Neuron (in vitro differentiated cells): ENCODE measurements around the gene CDK2AP2.
"Not testable (repeated sequence)": the region's sequence is repeated elsewhere in the genome, so short reads cannot be mapped to it uniquely, and the experiment has no call there.

ENCODE experiments used
- H2AFZ ChIP-seq: one replicate; pipeline ENCODE4 v1.6.1; 2013; ENCODE audit warnings: low read depth, mild to moderate bottlenecking, inconsistent platforms, low read length, moderate library complexity
- H3K27me3 ChIP-seq: one replicate; pipeline ENCODE4 v1.6.1; 2013; ENCODE audit warnings: low read length; ENCODE audit not compliant: insufficient read depth
- H3K36me3 ChIP-seq: one replicate; pipeline ENCODE4 v1.6.1; 2013; ENCODE audit warnings: low read length; ENCODE audit not compliant: insufficient read depth
- H3K4me1 ChIP-seq: one replicate; pipeline ENCODE4 v1.6.1; 2013; ENCODE audit warnings: low read length; ENCODE audit not compliant: insufficient read depth
- H3K4me3 ChIP-seq: 2 replicates; pipeline ENCODE4 v1.5.1; 2013; ENCODE audit warnings: mild to moderate bottlenecking, low read length, moderate library complexity
- H3K9me3 ChIP-seq: one replicate; pipeline ENCODE4 v1.6.1; 2013; ENCODE audit warnings: low read length

CDK2AP2 gene

DNA sequence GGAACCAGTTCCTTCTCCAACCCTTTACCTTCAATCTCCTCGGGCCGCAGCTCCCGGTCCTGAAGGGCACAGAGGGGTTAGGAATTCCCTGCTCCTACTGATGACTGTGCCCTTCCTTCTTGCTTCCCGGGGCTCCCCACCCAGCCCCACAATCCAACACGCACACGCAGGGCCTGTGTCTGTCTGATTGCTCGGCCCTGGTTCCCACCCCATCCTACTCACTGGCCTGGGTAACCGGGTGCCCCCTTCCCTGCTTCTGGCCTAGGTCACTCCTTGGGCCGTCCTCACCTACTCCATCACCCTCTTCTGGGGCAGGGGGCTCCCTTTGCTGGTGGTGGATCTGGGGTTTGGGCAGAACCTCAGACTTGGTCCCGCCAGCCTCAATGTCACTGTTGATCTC lies 14.0 kb upstream of the CDK2AP2 start:
- Histone ChIP-seq H3K9me3 (peaks cover 2% of the 10 kb centered on the region), H3K4me3 (no peak overlapping the region), H3K36me3 (no peaks in the 10 kb centered on the region), H3K27me3 (peaks cover 7% of the 10 kb centered on the region), H2AFZ (no peak overlapping the region), H3K4me1 (peaks cover 18% of the 10 kb centered on the region)

DNA sequence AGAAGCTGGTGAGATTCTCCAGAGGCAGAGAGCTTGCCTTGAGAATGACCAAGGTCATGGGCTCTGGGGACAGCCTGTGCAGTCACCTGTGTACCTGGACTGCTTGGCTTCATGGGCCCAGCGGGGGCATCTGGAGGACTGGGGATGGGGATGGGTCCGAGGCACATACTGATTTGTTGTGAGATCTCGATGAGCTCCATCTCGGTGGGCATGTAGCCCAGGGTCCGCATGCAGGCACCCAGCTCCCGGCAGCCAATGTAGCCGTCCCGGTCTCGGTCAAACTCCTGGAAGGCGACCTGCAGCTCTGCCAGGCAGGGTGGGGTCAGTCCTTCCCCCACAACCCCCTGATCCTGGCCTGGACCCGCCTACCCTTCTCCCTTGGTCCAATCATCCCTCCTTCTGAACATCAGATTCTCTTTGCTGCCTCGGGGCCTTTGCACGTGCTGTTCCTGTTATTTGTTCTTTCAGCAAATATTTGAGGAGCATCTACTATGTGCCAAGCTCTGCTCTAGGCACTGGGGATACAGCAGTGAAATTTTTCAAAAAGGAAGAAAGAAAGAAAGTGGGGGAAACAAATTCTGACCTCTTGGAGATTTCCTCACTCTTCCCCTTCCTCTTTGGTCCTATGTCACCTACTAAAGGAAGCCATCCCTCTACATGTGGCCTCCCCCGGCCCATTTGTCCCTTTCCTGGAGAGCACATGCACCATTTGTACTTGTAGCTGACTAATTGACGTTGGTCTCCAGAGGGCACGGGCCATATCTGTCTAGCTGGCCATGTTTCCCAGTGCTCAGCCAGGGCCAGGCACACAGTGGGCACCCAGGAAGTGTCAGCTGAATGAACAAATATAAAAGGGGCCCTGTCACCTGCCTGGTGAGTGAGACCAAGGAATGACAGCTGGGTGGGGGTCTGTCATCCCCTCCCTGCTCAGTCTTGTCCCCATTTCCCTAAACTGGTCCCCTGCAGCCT lies 13.2 kb upstream of the CDK2AP2 start:
- H3K9me3 ChIP-seq, result no peaks in the 10 kb centered on the region
- peaks cover 18% of the 10 kb centered on the region for H3K4me1 ChIP-seq
- H3K36me3 ChIP-seq, result no peaks in the 10 kb centered on the region
- peaks cover 13% of the 10 kb centered on the region for H3K27me3 ChIP-seq
- no peak overlapping the region for H3K4me3 ChIP-seq
- H2AFZ ChIP-seq, result no peak overlapping the region

DNA sequence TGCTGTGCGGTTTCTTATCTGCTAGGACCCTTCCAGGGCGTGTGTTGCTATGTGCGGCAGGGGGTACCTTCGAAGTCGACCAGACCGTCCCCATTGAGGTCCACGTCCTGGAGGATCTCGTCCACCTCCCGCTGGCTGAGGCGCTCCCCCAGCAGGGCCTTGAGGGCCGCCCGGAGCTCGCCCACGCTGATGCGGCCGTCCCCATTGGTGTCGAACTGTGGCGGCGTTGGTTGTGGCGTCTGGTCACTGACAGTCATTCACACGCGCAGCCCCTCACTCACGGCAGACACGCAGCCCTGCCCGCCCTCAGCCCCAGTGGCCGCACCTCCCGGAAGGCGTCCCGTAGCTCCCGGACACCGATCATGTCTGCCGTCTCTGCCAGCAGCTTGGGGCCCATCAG lies 11.8 kb upstream of the CDK2AP2 start:
- no peak overlapping the region for H3K4me3 ChIP-seq
- peaks cover 17% of the 10 kb centered on the region for H3K27me3 ChIP-seq
- H3K4me1 ChIP-seq, result peaks cover 8% of the 10 kb centered on the region
- H3K36me3 ChIP-seq, result no peaks in the 10 kb centered on the region
- H3K9me3 ChIP-seq, result no peaks in the 10 kb centered on the region
- no peak overlapping the region for H2AFZ ChIP-seq

DNA sequence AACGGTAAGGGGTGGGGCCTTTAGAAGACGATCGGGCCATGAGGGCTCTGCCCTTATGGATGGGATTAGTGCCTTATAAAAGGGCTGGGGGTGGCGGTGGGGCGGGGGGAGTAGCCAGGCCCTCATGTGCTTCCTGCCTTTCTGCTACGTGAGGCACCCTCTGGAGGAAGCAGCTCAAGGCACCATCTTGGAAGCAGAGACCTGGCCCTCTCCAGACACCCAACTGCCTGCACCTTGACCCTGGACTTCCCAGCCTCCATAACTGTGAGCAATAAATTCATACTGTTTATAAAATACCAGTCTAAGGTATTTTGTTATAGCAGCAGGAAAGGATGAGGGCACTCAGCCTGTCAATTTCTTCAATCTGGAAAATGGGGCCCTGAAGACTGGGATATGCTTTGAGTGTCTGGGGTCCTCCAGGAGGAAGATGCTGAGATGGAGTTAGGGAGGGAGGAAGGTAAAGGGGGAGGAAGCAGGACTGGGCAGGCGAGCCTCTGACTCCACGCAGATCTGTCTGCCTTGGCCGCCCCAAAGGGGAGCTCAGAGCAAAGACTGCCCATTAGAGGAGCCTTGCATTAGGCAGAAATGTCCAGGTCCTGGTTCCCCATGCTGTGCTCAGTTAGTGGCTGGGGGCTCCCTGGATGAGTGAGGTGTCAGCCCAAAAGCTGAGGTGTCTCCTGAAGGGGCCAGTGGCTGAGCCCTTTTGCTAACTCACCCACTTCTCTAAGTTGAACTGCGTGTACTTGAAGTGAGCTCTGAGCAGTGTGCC lies 10.0 kb upstream of the CDK2AP2 start:
- Histone ChIP-seq H2AFZ (no peak overlapping the region), H3K27me3 (peaks cover 17% of the 10 kb centered on the region), H3K9me3 (no peaks in the 10 kb centered on the region)

DNA sequence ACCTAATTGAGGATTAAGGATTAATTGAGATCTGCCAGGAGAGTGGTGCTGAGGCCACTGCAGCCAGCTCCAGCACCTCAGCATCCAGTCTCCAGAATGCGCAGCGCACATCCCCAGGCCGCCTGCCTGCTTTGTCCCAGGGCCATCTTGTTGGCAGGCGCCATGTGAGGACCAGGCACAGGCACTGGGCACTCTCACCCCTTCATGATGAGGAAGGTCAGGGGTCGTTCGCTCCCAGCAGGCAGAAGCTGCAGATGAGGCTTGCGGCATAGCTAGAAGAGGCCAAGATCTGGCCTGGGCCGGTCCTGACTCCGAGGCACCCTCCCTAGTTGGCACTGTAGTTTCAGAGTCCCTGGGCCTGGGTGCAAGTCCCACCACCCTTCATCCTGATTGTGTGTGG lies 8.8 kb upstream of the CDK2AP2 start:
- peaks cover 17% of the 10 kb centered on the region for H3K27me3 ChIP-seq
- H3K9me3 ChIP-seq, result no peaks in the 10 kb centered on the region

More for the DNA sequence above, 10.0 kb upstream of the CDK2AP2 start:
- Histone ChIP-seq H3K36me3 (no peaks in the 10 kb centered on the region), H3K4me3 (no peak overlapping the region), H3K4me1 (no peaks in the 10 kb centered on the region)

DNA sequence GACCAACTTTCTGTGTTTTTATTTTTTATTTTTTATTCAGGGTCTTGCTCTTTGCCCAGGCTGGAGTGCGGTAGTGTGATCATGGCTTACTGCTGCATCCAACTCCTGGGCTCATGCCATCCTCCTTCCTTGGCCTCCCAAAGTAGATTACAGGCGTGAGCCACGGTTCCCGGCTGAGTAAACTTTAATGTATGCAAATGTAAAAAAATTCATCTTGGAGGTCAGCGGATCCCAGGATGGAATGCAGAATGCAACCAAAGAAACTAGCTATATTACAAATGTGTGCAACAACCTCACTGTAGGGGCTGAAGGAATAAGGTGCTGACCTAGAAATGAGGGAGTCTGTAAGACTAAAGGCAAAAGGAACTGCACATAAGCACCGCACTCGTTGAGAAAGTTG lies 6.2 kb upstream of the CDK2AP2 start:
- H2AFZ ChIP-seq, result no peak overlapping the region
- peaks cover under 1% of the 10 kb centered on the region for H3K4me1 ChIP-seq
- H3K36me3 ChIP-seq, result no peaks in the 10 kb centered on the region
- no peaks in the 10 kb centered on the region for H3K9me3 ChIP-seq
- no peak overlapping the region for H3K4me3 ChIP-seq
- H3K27me3 ChIP-seq, result peaks cover 13% of the 10 kb centered on the region

More for the DNA sequence above, 8.8 kb upstream of the CDK2AP2 start:
- H3K36me3 ChIP-seq, result no peaks in the 10 kb centered on the region
- no peak overlapping the region for H3K4me3 ChIP-seq
- no peak overlapping the region for H2AFZ ChIP-seq
- no peaks in the 10 kb centered on the region for H3K4me1 ChIP-seq

DNA sequence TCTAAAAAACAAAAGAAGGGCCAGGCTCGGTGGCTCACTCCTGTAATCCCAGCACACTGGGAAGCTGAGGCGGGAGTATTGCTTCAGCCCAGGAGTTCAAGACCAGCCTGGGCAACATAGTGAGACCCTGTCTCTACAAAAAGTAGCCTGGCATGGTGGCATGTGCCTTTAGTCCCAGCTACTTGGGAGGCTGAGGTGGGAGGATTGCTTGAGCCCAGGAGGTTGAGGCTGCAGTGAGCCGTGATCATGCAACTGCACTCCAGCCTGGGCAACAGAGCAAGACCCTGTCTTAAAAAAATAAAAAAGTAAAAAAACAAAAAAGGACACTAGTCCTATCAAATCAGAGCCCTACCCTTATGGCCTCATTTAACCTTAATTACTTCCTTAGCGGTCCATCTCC lies 3.6 kb upstream of the CDK2AP2 start:
- not testable (repeated sequence) for H2AFZ ChIP-seq, H3K27me3 ChIP-seq, H3K4me3 ChIP-seq, H3K9me3 ChIP-seq, H3K36me3 ChIP-seq
- peaks cover 15% of the 10 kb centered on the region for H3K4me1 ChIP-seq

DNA sequence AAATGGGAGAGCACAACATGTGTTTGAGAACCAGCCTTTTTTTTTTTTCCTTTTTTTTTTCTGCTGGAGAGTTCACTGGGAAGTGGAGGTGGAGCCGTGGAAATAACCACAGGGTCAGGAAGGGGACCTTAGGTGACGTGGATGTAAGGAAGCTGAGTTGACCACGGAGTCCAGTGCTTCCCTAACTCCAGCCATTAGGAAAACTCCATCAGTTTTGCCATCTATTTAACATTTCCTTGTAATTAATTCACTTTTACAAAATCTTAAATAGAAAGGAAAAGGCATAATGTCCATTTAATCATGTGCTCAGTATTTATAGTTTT lies 2.0 kb upstream of the CDK2AP2 start:
- H3K4me1 ChIP-seq, result peaks cover 24% of the 10 kb centered on the region
- no peaks in the 10 kb centered on the region for H3K36me3 ChIP-seq
- no peak overlapping the region for H3K4me3 ChIP-seq
- H2AFZ ChIP-seq, result no peak overlapping the region
- H3K27me3 ChIP-seq, result no peaks in the 10 kb centered on the region
- H3K9me3 ChIP-seq, result no peaks in the 10 kb centered on the region

DNA sequence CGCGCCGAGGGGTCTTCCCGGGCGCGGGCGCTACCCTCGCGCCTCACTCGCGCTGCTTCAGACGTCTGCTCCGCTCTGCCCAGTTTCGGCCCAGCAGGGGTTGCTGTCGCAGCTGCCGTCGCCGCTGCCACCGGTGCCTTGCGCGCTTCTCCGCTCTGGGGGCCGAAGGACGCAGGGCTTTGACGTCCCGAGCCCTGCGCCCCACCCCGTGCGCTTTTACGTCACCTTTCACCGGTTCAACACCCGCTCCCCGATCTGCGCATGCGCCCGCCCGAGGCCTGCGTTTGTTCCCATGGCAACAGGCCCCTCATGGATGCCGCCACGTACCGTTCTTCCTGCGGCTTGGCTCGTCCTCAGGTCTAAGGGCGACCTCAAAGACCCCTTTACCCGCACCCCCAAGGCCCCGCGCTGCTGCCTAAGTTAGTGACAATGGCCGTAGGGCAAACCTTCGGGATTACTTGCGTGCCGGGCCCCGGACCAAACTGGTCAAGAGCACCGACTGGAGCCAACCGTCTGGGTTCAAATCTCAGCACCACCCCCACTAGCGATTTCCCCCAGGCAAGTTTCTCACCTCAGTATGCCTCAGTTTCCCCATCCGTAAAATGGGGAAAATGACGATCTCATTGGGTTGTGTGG lies 642 bp upstream of the CDK2AP2 start:
- Histone ChIP-seq H3K4me3 (peak overlapping the region; percentile 65), H3K27me3 (no peaks in the 10 kb centered on the region), H3K9me3 (no peaks in the 10 kb centered on the region), H2AFZ (peak overlapping the region; percentile 79), H3K4me1 (peaks cover 28% of the 10 kb centered on the region), H3K36me3 (no peaks in the 10 kb centered on the region)

DNA sequence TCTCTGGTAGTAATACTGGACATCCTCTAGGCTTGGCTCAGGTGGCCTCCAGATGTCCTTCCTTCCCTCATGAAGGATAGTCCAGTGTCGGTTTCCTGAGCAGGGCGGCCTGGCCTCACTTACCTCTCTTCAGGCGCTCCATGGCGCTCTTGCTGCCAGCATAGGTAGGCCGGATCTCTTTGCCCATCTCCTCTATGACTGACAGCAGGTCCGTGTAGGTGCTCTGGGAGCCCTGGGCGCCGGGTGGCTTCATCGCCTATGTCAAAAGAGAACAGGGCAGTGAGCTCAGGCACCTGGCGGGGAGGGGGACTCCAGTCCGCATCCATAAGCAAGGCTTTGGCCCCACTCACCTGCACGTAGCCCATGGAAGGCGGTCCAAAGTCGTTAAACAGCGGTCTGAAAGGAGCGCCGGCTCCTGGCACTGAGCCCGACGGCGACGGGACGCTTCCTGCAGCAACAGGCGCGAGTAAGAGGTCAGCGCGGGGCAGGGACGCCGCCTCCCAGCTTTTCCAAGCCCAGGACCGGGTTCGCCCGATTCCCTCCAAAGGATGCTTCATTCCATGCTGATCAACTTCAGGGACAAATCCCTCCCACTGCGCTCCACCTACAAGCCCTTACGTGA lies 609 bp downstream of the CDK2AP2 start:
- Histone ChIP-seq H3K4me1 (peaks cover 38% of the 10 kb centered on the region), H3K27me3 (no peaks in the 10 kb centered on the region), H3K9me3 (no peaks in the 10 kb centered on the region), H2AFZ (no peak overlapping the region), H3K36me3 (peaks cover 1% of the 10 kb centered on the region), H3K4me3 (peak overlapping the region; percentile 65)

DNA sequence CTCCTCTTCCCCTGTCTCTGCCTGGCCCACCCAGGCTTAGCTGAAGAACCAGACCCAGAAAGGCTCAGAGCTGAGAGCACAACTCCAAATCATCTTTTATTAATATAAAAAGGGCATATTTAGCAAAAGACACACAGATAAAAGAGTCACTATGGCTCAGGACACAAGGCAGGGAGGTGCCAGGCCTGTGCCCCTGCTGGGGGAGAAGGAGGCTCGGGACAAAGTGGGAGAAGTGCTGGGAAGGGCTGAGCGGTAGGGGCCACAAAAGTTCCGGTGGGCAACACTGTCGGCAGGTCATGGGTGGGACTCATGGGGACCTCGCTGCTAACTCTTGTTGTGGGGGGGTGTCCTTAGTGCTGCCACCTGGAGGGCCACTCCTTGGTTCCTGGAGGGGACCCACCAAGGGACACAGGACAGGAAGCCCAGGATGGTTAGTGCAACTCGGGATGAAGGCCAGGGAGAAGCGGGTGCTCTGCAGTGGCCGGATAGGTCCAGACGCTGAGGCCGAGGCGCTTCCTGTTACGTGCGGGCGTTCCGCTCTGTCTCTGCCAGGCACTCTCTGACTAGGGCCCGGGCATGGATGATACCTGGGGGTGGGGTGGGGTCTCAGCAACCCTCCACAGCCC lies 1.4 kb downstream of the CDK2AP2 start:
- Histone ChIP-seq H3K27me3 (no peaks in the 10 kb centered on the region), H3K4me3 (no peak overlapping the region), H3K4me1 (peaks cover 38% of the 10 kb centered on the region), H3K9me3 (no peaks in the 10 kb centered on the region), H2AFZ (no peak overlapping the region), H3K36me3 (peaks cover 8% of the 10 kb centered on the region)

DNA sequence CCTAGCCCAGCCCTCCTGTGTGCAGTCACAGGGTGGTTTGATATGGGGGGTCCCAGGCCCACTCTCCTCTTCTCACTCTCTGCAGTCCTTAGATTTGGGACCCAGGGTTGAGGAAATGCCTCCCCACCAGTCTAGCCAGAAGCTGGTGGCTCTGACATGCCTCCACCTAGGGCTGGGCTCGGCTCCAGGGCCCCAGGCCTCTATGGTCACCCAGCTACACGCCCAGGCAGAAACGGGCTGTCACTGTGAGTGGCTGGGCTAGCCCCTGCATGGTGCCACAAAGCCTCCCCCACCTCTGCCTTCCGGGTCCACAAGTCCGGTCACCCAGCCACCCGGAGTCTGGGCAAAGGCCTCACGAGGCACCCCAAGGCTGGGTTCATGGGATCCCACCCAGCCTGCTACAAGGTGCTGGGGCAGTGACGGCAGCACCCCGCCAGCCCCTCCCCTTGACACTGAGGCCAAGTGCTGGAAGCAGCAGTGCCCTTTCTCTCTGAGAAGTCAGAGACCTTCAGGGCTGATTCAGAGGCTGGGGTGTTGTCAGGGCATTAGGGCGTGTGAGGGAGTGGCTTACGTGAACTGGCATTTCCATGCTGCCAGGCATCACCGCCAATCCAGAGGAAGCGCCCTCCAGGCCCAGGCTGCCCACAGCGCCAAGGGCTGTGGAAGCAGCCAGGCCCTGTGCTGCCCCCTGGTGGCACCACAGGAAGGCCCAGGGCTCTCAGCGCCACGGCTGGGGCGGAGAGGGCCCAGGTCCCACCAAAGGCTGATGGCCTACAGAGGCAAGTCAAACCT lies 2.2 kb downstream of the CDK2AP2 start:
- no peaks in the 10 kb centered on the region for H3K9me3 ChIP-seq
- peaks cover 14% of the 10 kb centered on the region for H3K36me3 ChIP-seq
- no peaks in the 10 kb centered on the region for H3K27me3 ChIP-seq
- no peak overlapping the region for H2AFZ ChIP-seq
- peaks cover 38% of the 10 kb centered on the region for H3K4me1 ChIP-seq
- H3K4me3 ChIP-seq, result peak overlapping the region; percentile 16
